ENCODE data around the gene HIRA. TPM values are rescaled to one million over a fixed set of nuclear protein-coding genes. Genes with fewer than 3 reads are reported as not detected.

Gene HIRA
- total RNA-seq, 1 experiment from 2014 or later: 20.0 TPM

- H3K4me3 ChIP-seq (ENCODE audit: low read length): no peak overlapping the region
- H3K79me2 ChIP-seq (ENCODE audit: low read length): peaks cover 12% of the 10 kb centered on the region
- DNase-seq: no peak
- H3K4me2 ChIP-seq (ENCODE audit: low read depth, low read length, poor library complexity, severe bottlenecking): no peak overlapping the region
- H3K27me3 ChIP-seq (ENCODE audit: low read length): no peaks in the 10 kb centered on the region
- no peaks in the 10 kb centered on the region for H3K9me2 ChIP-seq (replicated peaks; ENCODE audit: insufficient read depth, low read length)
- no peak overlapping the region for H3K9ac ChIP-seq (ENCODE audit: low read length)
- no peaks in the 10 kb centered on the region for H3K4me1 ChIP-seq (ENCODE audit: low read length)
- peaks cover 7% of the 10 kb centered on the region; the same call in 1 of the 2 replicates for H3K9me3 ChIP-seq (ENCODE audit: low read length)
- H2AFZ ChIP-seq (ENCODE audit: low read length): no peak overlapping the region
- peaks cover 63% of the 10 kb centered on the region for H3K36me3 ChIP-seq (ENCODE audit: insufficient read depth, low read length)
- H3K27ac ChIP-seq (ENCODE audit: low read length): no peak overlapping the region
- H4K20me1 ChIP-seq (ENCODE audit: insufficient read depth, low read depth, low read length): no peaks in the 10 kb centered on the region
Observed at GRCh38 chr22:19344420-19344819, 87.1 kb downstream of the HIRA start.

GRCh38 chr22:19343470-19343869 lies 88.1 kb downstream of the HIRA start:
- H3K36me3 ChIP-seq (ENCODE audit: insufficient read depth, low read length): peaks cover 72% of the 10 kb centered on the region
- H3K27ac ChIP-seq (ENCODE audit: low read length): no peak overlapping the region
- peaks cover 15% of the 10 kb centered on the region for H3K79me2 ChIP-seq (ENCODE audit: low read length)
- H3K9ac ChIP-seq (ENCODE audit: low read length): no peak overlapping the region
- peaks cover 7% of the 10 kb centered on the region; the same call in 1 of the 2 replicates for H3K9me3 ChIP-seq (ENCODE audit: low read length)
- no peak for DNase-seq
- H4K20me1 ChIP-seq (ENCODE audit: insufficient read depth, low read depth, low read length): no peaks in the 10 kb centered on the region
- H3K4me1 ChIP-seq (ENCODE audit: low read length): no peaks in the 10 kb centered on the region
- no peak overlapping the region for H3K4me2 ChIP-seq (ENCODE audit: low read depth, low read length, poor library complexity, severe bottlenecking)
- no peak overlapping the region for H2AFZ ChIP-seq (ENCODE audit: low read length)
- no peaks in the 10 kb centered on the region for H3K27me3 ChIP-seq (ENCODE audit: low read length)
- H3K4me3 ChIP-seq (ENCODE audit: low read length): no peak overlapping the region
- H3K9me2 ChIP-seq (replicated peaks; ENCODE audit: insufficient read depth, low read length): no peaks in the 10 kb centered on the region

- no peak overlapping the region for H3K4me3 ChIP-seq (ENCODE audit: low read length)
- H4K20me1 ChIP-seq (ENCODE audit: insufficient read depth, low read depth, low read length): no peaks in the 10 kb centered on the region
- H3K27me3 ChIP-seq (ENCODE audit: low read length): no peaks in the 10 kb centered on the region
- no peaks in the 10 kb centered on the region for H3K9me2 ChIP-seq (replicated peaks; ENCODE audit: insufficient read depth, low read length)
- peaks cover 84% of the 10 kb centered on the region for H3K36me3 ChIP-seq (ENCODE audit: insufficient read depth, low read length)
- no peak overlapping the region for H3K27ac ChIP-seq (ENCODE audit: low read length)
- H3K79me2 ChIP-seq (ENCODE audit: low read length): peaks cover 18% of the 10 kb centered on the region
- no peak overlapping the region for H3K4me2 ChIP-seq (ENCODE audit: low read depth, low read length, poor library complexity, severe bottlenecking)
- H3K4me1 ChIP-seq (ENCODE audit: low read length): no peaks in the 10 kb centered on the region
- no peak for DNase-seq
- no peak overlapping the region for H2AFZ ChIP-seq (ENCODE audit: low read length)
- H3K9ac ChIP-seq (ENCODE audit: low read length): no peak overlapping the region
- H3K9me3 ChIP-seq (ENCODE audit: low read length): peaks cover 17% of the 10 kb centered on the region
Observed at GRCh38 chr22:19341500-19341899, 90.0 kb downstream of the HIRA start.

GRCh38 chr22:19337137-19337536 lies 94.4 kb downstream of the HIRA start:
- Histone ChIP-seq H3K9me3 (ENCODE audit: low read length) (peaks cover 38% of the 10 kb centered on the region), H3K9me2 (replicated peaks; ENCODE audit: insufficient read depth, low read length) (no peaks in the 10 kb centered on the region), H2AFZ (ENCODE audit: low read length) (no peak overlapping the region), H3K27ac (ENCODE audit: low read length) (no peak overlapping the region), H3K27me3 (ENCODE audit: low read length) (no peaks in the 10 kb centered on the region), H3K4me1 (ENCODE audit: low read length) (no peaks in the 10 kb centered on the region), H3K9ac (ENCODE audit: low read length) (no peak overlapping the region), H3K4me3 (ENCODE audit: low read length) (no peak overlapping the region), H4K20me1 (ENCODE audit: insufficient read depth, low read depth, low read length) (no peaks in the 10 kb centered on the region), H3K79me2 (ENCODE audit: low read length) (peaks cover 18% of the 10 kb centered on the region; the same call in 1 of the 2 replicates), H3K36me3 (ENCODE audit: insufficient read depth, low read length) (peaks cover 92% of the 10 kb centered on the region), H3K4me2 (ENCODE audit: low read depth, low read length, poor library complexity, severe bottlenecking) (no peak overlapping the region)
- DNase-seq: no peak

GRCh38 chr22:19336133-19337075 lies 95.1 kb downstream of the HIRA start:
- H3K4me2 ChIP-seq (ENCODE audit: low read depth, low read length, poor library complexity, severe bottlenecking): no peak overlapping the region
- H3K79me2 ChIP-seq (ENCODE audit: low read length): peaks cover 18% of the 10 kb centered on the region; the same call in 1 of the 2 replicates
- peaks cover 95% of the 10 kb centered on the region for H3K36me3 ChIP-seq (ENCODE audit: insufficient read depth, low read length)
- DNase-seq: no peak
- H3K9me2 ChIP-seq (replicated peaks; ENCODE audit: insufficient read depth, low read length): no peaks in the 10 kb centered on the region
- H3K9me3 ChIP-seq (ENCODE audit: low read length): peaks cover 38% of the 10 kb centered on the region
- no peak overlapping the region for H3K4me3 ChIP-seq (ENCODE audit: low read length)
- no peaks in the 10 kb centered on the region for H3K4me1 ChIP-seq (ENCODE audit: low read length)
- H4K20me1 ChIP-seq (ENCODE audit: insufficient read depth, low read depth, low read length): no peaks in the 10 kb centered on the region
- no peak overlapping the region for H3K27ac ChIP-seq (ENCODE audit: low read length)
- H2AFZ ChIP-seq (ENCODE audit: low read length): no peak overlapping the region
- H3K9ac ChIP-seq (ENCODE audit: low read length): no peak overlapping the region
- no peaks in the 10 kb centered on the region for H3K27me3 ChIP-seq (ENCODE audit: low read length)

- H2AFZ ChIP-seq (ENCODE audit: low read length): no peak overlapping the region
- no peak overlapping the region for H3K4me2 ChIP-seq (ENCODE audit: low read depth, low read length, poor library complexity, severe bottlenecking)
- H3K4me3 ChIP-seq (ENCODE audit: low read length): no peak overlapping the region
- no peaks in the 10 kb centered on the region for H4K20me1 ChIP-seq (ENCODE audit: insufficient read depth, low read depth, low read length)
- no peaks in the 10 kb centered on the region for H3K79me2 ChIP-seq (ENCODE audit: low read length)
- no peak overlapping the region for H3K27ac ChIP-seq (ENCODE audit: low read length)
- no peaks in the 10 kb centered on the region for H3K27me3 ChIP-seq (ENCODE audit: low read length)
- peaks cover 25% of the 10 kb centered on the region for H3K9me3 ChIP-seq (ENCODE audit: low read length)
- no peaks in the 10 kb centered on the region for H3K9me2 ChIP-seq (replicated peaks; ENCODE audit: insufficient read depth, low read length)
- H3K4me1 ChIP-seq (ENCODE audit: low read length): no peaks in the 10 kb centered on the region
- H3K9ac ChIP-seq (ENCODE audit: low read length): no peak overlapping the region
- DNase-seq: no peak
- H3K36me3 ChIP-seq (ENCODE audit: insufficient read depth, low read length): peaks cover 75% of the 10 kb centered on the region
Observed at GRCh38 chr22:19331975-19332374, 99.6 kb downstream of the HIRA start.

GRCh38 chr22:19331474-19331873 lies 100.1 kb downstream of the HIRA start:
- no peak overlapping the region for H3K4me3 ChIP-seq (ENCODE audit: low read length)
- no peak overlapping the region for H3K9ac ChIP-seq (ENCODE audit: low read length)
- no peak overlapping the region for H3K4me2 ChIP-seq (ENCODE audit: low read depth, low read length, poor library complexity, severe bottlenecking)
- H3K4me1 ChIP-seq (ENCODE audit: low read length): no peaks in the 10 kb centered on the region
- H3K27me3 ChIP-seq (ENCODE audit: low read length): no peaks in the 10 kb centered on the region
- no peak overlapping the region for H2AFZ ChIP-seq (ENCODE audit: low read length)
- H3K9me2 ChIP-seq (replicated peaks; ENCODE audit: insufficient read depth, low read length): no peaks in the 10 kb centered on the region
- no peaks in the 10 kb centered on the region for H3K79me2 ChIP-seq (ENCODE audit: low read length)
- peaks cover 20% of the 10 kb centered on the region for H3K9me3 ChIP-seq (ENCODE audit: low read length)
- no peaks in the 10 kb centered on the region for H4K20me1 ChIP-seq (ENCODE audit: insufficient read depth, low read depth, low read length)
- peaks cover 70% of the 10 kb centered on the region for H3K36me3 ChIP-seq (ENCODE audit: insufficient read depth, low read length)
- no peak overlapping the region for H3K27ac ChIP-seq (ENCODE audit: low read length)
- DNase-seq: no peak

- Histone ChIP-seq H3K36me3 (ENCODE audit: insufficient read depth, low read length) (peaks cover 65% of the 10 kb centered on the region), H3K9ac (ENCODE audit: low read length) (no peak overlapping the region), H3K9me2 (replicated peaks; ENCODE audit: insufficient read depth, low read length) (no peaks in the 10 kb centered on the region), H3K27ac (ENCODE audit: low read length) (no peak overlapping the region), H3K27me3 (ENCODE audit: low read length) (no peaks in the 10 kb centered on the region), H3K9me3 (ENCODE audit: low read length) (peaks cover 15% of the 10 kb centered on the region), H3K4me1 (ENCODE audit: low read length) (no peaks in the 10 kb centered on the region), H3K4me2 (ENCODE audit: low read depth, low read length, poor library complexity, severe bottlenecking) (no peak overlapping the region), H4K20me1 (ENCODE audit: insufficient read depth, low read depth, low read length) (no peaks in the 10 kb centered on the region), H2AFZ (ENCODE audit: low read length) (no peak overlapping the region), H3K79me2 (ENCODE audit: low read length) (no peaks in the 10 kb centered on the region), H3K4me3 (ENCODE audit: low read length) (no peak overlapping the region)
- DNase-seq: no peak
Observed at GRCh38 chr22:19330865-19331418, 100.6 kb downstream of the HIRA start.

All from Karpas-422 (cell line).